Mammary epithelial cell (primary cell): ENCODE data around the gene KCTD6.

Source experiments
- EZH2 ChIP-seq: IDR thresholded peaks from 2 replicates; pipeline ENCODE4 v1.6.1; 2012; ENCODE audit warnings: low read length, inconsistent platforms, borderline replicate concordance
- TF ChIP-seq, protein P1 (sequence below), 2 donors: IDR thresholded peaks in 1 of 2; conservative IDR thresholded peaks in 1 of 2; 2 replicates each; pipeline ENCODE4 v1.5.1; 2011 to 2012; ENCODE audit warnings: inconsistent platforms in 2 of 2, low read length in 2 of 2, mild to moderate bottlenecking in 2 of 2, control low read depth in 1 of 2, low read depth in 1 of 2; ENCODE audit not compliant: insufficient read depth in 1 of 2; ENCODE audit errors: extremely low read depth in 1 of 2

- TF ChIP-seq, protein P1, sequence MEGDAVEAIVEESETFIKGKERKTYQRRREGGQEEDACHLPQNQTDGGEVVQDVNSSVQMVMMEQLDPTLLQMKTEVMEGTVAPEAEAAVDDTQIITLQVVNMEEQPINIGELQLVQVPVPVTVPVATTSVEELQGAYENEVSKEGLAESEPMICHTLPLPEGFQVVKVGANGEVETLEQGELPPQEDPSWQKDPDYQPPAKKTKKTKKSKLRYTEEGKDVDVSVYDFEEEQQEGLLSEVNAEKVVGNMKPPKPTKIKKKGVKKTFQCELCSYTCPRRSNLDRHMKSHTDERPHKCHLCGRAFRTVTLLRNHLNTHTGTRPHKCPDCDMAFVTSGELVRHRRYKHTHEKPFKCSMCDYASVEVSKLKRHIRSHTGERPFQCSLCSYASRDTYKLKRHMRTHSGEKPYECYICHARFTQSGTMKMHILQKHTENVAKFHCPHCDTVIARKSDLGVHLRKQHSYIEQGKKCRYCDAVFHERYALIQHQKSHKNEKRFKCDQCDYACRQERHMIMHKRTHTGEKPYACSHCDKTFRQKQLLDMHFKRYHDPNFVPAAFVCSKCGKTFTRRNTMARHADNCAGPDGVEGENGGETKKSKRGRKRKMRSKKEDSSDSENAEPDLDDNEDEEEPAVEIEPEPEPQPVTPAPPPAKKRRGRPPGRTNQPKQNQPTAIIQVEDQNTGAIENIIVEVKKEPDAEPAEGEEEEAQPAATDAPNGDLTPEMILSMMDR (conservative IDR thresholded peaks at IDR 0.05 in 1 of 2, IDR thresholded peaks at IDR 0.05 in 1 of 2; ENCODE audit: extremely low read depth in 1 of 2, insufficient read depth in 1 of 2, low read depth in 1 of 2, low read length in 2 of 2) = no peak
- no peak for TF ChIP-seq EZH2
Observed at GRCh38 chr3:58526515-58526957, 34.6 kb downstream of the KCTD6 start.
